ENCODE measurements around the gene IL12RB2.

The IL12RB2 gene

DNA sequence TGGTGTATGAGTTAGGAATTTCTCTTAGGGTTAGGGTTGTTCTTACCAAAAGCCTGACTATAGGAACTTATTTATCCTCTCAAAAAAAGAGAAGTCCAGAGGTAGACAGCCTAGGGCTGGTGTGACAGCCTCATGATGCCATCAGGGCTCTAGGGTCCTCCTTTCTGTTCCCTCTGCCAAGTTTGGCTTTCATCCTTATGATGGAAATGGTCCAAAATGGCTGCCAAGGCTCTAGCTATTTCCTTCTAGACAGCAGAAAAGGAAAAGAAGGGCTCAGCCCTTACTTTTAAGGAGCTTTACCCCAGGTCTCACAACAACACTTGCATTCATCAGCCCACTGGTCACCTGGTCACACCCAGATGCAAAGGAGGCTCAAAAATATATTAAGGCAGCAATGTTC lies 44.5 kb downstream of the IL12RB2 start:
- no peak for DNase-seq

DNA sequence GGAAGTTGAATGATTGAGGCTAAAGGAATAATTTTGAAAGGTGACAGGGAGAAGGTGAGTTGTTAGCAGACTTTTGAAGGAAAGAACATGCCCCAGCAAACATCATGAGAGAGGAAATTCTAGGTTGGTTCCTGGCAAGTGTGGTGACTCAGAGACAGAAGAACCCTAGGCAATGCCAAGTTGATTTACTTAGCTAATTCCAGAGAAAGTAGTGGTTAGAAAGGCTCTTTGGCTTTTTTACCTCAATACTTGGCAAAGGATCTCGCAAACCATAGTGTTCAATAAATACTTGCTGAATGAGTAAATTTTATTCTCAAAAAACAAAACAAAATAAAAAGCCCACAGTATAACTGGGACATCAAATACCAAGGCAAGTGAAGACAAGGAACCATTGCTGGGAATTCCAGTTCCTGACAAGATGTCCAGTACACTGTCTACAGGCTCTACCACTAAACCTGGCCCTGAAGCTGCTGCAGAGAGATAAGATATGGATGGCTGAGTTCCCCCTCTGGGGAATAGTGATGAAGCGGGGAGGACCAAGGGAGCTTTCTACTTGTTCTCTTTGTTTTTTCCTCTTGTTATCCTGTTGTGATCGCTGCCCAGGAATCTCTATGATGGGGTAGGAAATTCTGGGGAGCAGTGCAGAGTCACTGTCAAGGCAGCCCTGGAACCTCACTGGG lies 48.2 kb downstream of the IL12RB2 start:
- no peak for DNase-seq

DNA sequence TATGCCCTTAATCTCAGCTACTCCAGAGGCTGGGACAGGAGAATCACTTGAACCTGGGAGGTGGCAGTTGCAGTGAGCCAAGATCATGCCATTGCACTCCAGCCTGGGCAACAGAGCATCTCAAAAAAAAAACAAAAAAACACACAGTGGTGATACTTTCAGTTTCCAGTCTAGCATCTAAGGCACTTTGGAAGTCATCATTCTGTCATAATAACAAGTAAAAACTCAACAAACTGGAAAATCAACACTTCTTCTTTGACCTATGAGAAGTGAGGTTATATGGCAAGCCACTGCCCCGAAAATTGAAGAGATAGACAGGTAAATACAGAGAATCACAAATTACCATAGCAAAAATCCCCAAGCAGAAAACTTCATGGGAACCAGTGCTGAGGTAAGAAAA lies 51.9 kb downstream of the IL12RB2 start:
- no peak for DNase-seq

DNA sequence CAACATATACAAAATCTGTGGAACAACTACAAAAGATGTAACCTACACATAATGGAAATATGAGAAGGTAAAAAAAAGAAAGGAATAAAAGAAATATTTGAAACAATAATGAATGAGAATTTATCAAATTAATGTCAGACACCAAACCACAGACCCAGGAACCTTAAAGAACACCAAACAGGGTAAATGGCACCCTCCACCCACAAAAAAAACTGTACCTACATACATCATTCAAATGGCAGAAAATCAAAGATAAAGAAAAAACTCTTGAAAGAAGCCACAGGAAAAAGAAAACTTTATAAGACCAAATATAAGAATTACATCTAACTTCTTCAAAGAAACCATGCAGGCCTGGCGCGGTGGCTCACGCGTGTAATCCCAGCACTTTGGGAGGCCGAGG lies 54.0 kb downstream of the IL12RB2 start:
- no peak for DNase-seq

- DNase-seq, result no peak
Observed at GRCh38 chr1:67367370-67368045, 59.8 kb downstream of the IL12RB2 start.

- no peak for DNase-seq
Observed at GRCh38 chr1:67368046-67368514, 60.4 kb downstream of the IL12RB2 start.

- no peak for DNase-seq
Observed at GRCh38 chr1:67371043-67371442, 63.4 kb downstream of the IL12RB2 start.

DNA sequence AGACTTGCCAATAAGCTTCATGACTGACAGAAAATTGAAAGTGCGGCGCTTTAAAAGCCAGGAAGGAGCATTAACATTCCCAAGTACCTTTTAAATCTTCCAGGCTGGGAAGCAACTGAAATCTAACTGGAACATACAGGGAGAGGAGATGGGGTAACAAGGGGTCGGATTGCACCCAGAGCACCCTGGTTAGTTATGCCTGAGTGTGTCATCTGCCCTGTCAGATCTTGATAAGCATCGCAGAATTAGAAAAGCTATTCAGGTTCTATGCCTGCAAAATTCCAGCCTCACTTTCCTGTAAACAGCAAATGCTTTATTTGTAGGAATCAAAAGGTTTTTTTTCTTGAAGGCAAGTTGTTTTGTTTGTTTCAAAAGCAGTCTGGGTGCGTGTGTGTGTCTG lies 64.0 kb downstream of the IL12RB2 start:
- no peak for DNase-seq

DNA sequence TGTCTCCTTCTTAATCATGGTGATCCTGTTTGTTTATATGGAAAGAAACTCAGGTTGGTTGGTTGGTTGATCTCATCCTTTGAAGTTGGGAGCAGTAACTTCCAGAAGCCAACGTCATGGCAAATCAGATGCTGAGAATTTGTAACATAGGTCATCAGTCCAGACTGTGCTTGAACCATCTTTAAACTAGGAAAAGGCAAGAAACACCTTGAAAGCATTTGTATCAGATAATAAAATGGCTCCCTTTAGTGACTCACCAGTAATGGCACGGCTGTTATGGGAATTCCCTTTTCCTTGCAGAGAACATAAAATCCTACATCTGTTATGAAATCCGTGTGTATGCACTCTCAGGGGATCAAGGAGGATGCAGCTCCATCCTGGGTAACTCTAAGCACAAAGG lies 64.5 kb downstream of the IL12RB2 start:
- DNase-seq, result no peak

DNA sequence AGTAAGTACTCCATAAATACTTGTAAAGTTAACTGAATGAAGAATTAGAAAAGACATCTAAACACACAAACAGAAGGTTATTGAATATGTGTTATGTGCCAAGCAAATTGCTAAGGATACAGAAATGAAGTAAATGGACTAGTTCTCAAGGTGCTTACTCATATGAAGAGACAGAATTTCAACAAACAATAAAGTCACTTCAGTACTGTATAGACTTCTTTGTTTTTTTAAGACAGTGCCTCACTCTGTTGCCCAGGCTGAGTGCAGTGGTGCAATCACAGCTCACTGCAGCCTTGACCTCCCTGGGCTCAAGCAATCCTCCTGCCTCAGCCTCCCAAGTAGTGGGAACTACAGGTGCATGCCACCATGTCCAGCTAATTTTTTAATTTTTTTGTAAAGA lies 65.2 kb downstream of the IL12RB2 start:
- DNase-seq, result no peak

DNA sequence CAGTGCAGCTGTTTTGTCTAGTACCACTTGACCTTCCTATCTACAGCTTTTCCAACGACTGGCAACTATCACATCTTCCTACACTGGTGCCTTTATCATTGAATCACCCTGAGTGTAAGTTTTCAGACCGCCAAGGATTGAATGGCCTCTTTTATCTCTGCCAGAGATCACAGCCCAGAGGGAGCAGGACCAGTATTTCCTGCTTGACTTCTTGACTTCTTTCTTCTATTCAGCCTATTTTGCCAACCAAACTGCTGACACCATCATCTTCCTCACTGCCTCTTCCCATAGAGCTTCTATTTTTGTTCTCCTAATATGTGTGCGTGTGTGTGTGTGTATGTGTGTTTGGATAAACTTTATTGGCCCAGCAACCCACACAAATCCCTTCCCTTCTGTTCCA lies 68.7 kb downstream of the IL12RB2 start:
- DNase-seq, result no peak

DNA sequence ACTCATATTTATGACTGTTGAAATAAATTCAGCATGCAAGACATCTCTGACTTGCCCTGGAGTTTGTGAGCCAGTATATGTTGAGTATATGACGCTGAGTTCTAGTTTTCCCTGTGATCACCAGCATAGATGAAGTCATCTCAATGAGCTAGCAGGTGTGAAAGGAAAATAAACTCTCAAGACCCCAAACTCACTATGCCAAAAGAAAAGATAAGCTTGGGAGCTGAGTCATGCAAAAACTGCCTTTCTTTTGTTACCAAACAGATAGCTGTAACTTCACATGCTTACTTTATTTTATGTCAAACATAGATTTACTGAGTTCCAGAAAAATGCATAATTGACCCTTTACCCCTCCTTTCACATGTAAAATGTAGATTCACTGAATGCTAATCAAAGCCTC lies 69.6 kb downstream of the IL12RB2 start:
- no peak for DNase-seq

DNA sequence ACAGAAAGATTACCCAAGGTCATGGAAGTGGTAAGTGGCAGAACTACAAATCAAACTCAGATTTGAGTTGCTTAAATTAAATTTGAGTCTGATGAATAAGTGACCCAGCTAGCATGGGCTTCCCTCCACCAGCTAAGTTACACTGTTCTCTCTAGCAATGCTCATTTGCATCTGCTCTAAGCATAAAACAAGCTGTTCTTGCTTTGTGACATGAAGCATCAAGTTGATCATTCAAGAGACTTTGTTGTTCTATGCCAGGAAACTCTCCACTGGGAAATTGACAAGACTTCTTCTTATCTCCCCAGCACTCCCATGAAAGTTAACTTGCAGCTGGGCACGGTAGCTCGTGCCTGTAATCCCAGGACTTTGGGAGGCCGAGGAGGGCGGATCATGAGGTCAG lies 73.5 kb downstream of the IL12RB2 start:
- no peak for DNase-seq

GRCh38 chr1:67382292-67382691 lies 74.6 kb downstream of the IL12RB2 start:
- DNase-seq, result no peak

DNA sequence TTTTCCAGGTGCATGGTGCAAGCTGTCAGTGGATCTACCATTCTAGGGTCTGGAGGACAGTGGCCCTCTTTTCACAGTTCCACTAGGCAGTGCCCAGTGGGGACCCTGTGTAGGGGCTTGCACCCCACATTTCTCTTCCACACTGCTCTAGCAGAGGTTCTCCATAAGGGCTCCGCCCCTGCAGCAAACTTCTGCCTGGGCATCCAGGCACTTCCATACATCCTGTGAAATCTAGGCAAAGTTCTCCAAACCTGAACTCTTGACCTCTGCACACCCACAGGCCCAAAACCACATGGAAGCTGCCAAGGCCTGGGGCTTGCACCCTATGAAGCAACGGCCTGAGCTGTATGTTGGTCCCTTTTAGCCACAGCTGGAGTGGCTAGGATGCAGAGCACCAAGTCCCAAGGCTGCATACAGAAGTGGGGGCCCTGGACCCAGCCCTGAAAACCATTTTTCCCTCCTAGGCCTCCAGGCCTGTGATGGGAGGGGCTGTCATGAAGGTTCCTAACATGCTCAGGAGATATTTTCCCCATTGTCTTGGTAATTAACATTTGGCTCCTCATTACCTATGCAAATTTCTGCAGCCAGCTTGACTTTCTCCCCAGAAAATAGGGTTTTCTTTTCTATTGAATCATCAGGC lies 76.4 kb downstream of the IL12RB2 start:
- no peak for DNase-seq

GRCh38 chr1:67390041-67390887 lies 82.6 kb downstream of the IL12RB2 start:
- no peak for DNase-seq

- DNase-seq, result no peak
Observed at GRCh38 chr1:67393240-67393639, 85.6 kb downstream of the IL12RB2 start.

GRCh38 chr1:67393737-67394136 lies 86.1 kb downstream of the IL12RB2 start:
- no peak for DNase-seq

GRCh38 chr1:67394548-67394947 lies 86.9 kb downstream of the IL12RB2 start:
- no peak for DNase-seq

- no peak for DNase-seq
Observed at GRCh38 chr1:67399199-67399993, 91.7 kb downstream of the IL12RB2 start.

DNA sequence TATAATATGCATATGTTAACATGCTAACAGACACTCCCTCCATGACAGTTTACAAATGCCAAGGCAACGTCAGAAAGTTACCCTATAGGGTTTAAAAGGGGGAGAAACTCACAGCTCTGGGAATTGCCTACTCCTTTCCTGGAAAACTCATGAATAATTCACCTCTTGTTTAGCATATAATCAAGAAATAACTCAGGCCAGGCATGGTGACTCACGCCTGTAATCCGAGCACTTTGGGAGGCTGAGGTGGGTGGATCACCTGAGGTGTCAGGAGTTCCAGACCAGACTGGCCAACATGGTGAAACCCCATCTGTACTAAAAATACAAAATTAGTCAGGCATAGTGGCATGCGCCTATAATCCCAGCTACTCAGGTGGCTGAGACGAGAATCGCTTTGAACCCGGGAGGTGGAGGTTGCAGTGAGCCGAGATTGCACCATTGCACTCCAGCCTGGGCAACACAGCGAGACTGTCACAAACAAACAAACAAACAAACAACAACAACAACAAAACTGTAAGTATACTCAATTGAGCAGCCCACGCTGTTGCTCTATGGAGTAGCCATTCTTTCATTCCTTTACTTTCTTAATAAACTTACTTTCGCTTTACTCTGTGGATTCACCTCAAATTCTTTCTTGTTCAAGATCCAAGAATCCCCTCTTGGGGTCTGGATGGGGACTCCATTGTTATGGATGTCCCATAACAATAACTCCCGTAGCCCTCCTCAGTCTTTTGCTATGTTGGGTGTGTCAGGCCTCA lies 92.5 kb downstream of the IL12RB2 start:
- DNase-seq, result peak; percentile 47 to 50

GRCh38 chr1:67401443-67401842 lies 93.8 kb downstream of the IL12RB2 start:
- DNase-seq, result no peak

All from stimulated activated CD4-positive, alpha-beta T cell treated with anti-CD3 and anti-CD28 coated beads, Interleukin-2, amount 100 ng/mL, for 48 hours (primary cell).